ENCODE measurements around the gene HTR1B.

Gene HTR1B

DNA sequence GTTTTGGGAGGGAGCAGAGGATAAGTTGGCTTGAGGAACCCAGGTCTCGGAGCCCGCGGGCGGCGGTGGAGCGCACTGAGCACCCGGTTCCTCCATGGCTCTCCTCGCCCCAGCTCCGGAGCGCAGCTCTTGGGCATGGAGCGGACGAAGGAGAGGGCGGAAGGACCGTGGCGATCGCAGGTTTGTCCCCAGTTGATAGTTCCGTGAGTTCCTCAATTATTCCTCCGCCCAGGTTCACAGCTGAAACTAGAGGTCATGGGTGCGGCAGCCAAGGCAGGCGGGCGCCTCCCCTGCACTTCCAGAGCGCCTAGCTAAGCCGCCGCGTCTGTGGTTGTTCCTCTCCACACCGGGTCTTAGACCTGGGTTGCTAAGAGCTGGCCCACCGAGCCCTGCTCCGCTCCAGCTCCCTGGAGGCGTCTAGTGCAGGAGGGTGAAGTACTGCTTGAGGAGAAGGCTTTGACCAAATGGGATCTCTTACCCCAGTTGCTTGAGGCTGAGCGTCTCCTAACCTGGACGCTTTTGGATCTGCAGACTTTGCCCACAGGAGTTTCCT is at the start of gene HTR1B:
Gene HTR1B (minus strand): TSS at position 184 of the 553 bp plus-strand sequence. CDS start 88 bp downstream, at position 96.
- peak; percentile 17 to 47 for DNase-seq
- TF ChIP-seq GATA1 (IDR thresholded peaks at IDR 0.05; ENCODE audit: low read depth, low read length): no peak
- TF ChIP-seq POLR2A (IDR thresholded peaks at IDR 0.05; ENCODE audit: low read length): no peak

- TF ChIP-seq POLR2A (IDR thresholded peaks at IDR 0.05; ENCODE audit: low read length): no peak
- no peak for TF ChIP-seq GATA1 (IDR thresholded peaks at IDR 0.05; ENCODE audit: low read depth, low read length)
- DNase-seq: no peak
Measured at GRCh38 chr6:77512554-77512953, 49.3 kb upstream of the HTR1B start.

GRCh38 chr6:77511860-77512259 is 48.6 kb upstream of the HTR1B start:
- no peak for DNase-seq
- no peak for TF ChIP-seq POLR2A (IDR thresholded peaks at IDR 0.05; ENCODE audit: low read length)
- TF ChIP-seq GATA1 (IDR thresholded peaks at IDR 0.05; ENCODE audit: low read depth, low read length): no peak

DNA sequence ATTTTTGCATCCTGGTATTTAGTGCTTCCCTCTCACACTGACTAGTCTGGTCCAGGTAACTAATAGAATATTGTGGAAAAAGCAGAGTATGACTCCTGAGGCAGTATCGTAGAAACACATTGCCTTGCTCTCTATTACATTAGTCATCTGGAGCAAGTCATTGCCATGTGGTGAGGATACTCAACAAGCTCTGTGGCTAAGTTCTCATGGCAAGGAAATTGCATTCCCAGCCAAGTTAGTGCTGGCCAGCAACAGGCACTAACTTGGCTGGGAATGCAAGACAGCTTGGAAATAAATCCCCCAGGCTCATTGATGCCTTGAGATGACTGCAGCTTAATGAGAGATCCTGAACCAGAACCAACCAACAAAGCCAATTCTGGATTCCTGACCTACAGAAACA is 39.7 kb upstream of the HTR1B start:
- DNase-seq: no peak
- TF ChIP-seq GATA1 (IDR thresholded peaks at IDR 0.05; ENCODE audit: low read depth, low read length): no peak
- TF ChIP-seq POLR2A (IDR thresholded peaks at IDR 0.05; ENCODE audit: low read length): no peak

GRCh38 chr6:77492530-77492929 is 29.2 kb upstream of the HTR1B start:
- no peak for TF ChIP-seq POLR2A (IDR thresholded peaks at IDR 0.05; ENCODE audit: low read length)
- no peak for DNase-seq

- no peak for TF ChIP-seq POLR2A (IDR thresholded peaks at IDR 0.05; ENCODE audit: low read length)
- TF ChIP-seq GATA1 (IDR thresholded peaks at IDR 0.05; ENCODE audit: low read depth, low read length): no peak
- no peak for DNase-seq
Measured at GRCh38 chr6:77487808-77488425, 24.6 kb upstream of the HTR1B start.

- no peak for TF ChIP-seq GATA1 (IDR thresholded peaks at IDR 0.05; ENCODE audit: low read depth, low read length)
- no peak for TF ChIP-seq POLR2A (IDR thresholded peaks at IDR 0.05; ENCODE audit: low read length)
- DNase-seq: no peak
Measured at GRCh38 chr6:77482981-77483380, 19.7 kb upstream of the HTR1B start.

GRCh38 chr6:77474973-77475372 is 11.7 kb upstream of the HTR1B start:
- no peak for DNase-seq
- TF ChIP-seq GATA1 (IDR thresholded peaks at IDR 0.05; ENCODE audit: low read depth, low read length): no peak
- TF ChIP-seq POLR2A (IDR thresholded peaks at IDR 0.05; ENCODE audit: low read length): no peak

GRCh38 chr6:77474286-77474956 is 11.1 kb upstream of the HTR1B start:
- no peak for DNase-seq
- TF ChIP-seq POLR2A (IDR thresholded peaks at IDR 0.05; ENCODE audit: low read length) (no peak), GATA1 (IDR thresholded peaks at IDR 0.05; ENCODE audit: low read depth, low read length) (no peak)

- TF ChIP-seq POLR2A (IDR thresholded peaks at IDR 0.05; ENCODE audit: low read length): no peak
- TF ChIP-seq GATA1 (IDR thresholded peaks at IDR 0.05; ENCODE audit: low read depth, low read length): no peak
- no peak for DNase-seq
Measured at GRCh38 chr6:77470983-77471382, 7.7 kb upstream of the HTR1B start.

DNA sequence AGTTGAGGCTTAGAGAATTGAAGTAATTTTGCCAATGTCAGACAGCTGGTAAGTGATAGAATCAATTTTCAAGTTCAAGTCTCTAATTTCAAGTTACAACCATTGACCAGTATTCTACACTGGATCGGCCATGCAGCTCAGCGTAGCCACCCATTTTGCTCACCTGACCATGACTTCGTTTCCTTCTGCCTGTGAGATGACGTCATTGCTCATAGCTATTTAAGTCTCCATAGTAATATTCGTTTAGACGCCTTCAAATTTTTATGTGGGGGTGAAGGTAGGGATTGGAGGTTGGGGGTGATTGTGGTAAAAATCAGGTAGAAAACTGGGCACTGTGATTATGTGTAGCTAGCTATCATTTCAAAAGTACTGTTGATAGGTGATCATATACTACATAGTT is 5.6 kb upstream of the HTR1B start:
- TF ChIP-seq GATA1 (IDR thresholded peaks at IDR 0.05; ENCODE audit: low read depth, low read length): no peak
- no peak for TF ChIP-seq POLR2A (IDR thresholded peaks at IDR 0.05; ENCODE audit: low read length)
- no peak for DNase-seq

GRCh38 chr6:77466451-77467437 is 3.5 kb upstream of the HTR1B start:
- TF ChIP-seq GATA1 (IDR thresholded peaks at IDR 0.05; ENCODE audit: low read depth, low read length) (no peak), POLR2A (IDR thresholded peaks at IDR 0.05; ENCODE audit: low read length) (no peak)
- DNase-seq: peak in 1 of 2 experiments; percentile 19

- DNase-seq: peak; percentile 21 to 38
- TF ChIP-seq POLR2A (IDR thresholded peaks at IDR 0.05; ENCODE audit: low read length) (no peak), GATA1 (IDR thresholded peaks at IDR 0.05; ENCODE audit: low read depth, low read length) (no peak)
Measured at GRCh38 chr6:77466055-77466450, 2.8 kb upstream of the HTR1B start.

- no peak for DNase-seq
- TF ChIP-seq GATA1 (IDR thresholded peaks at IDR 0.05; ENCODE audit: low read depth, low read length): no peak
- TF ChIP-seq POLR2A (IDR thresholded peaks at IDR 0.05; ENCODE audit: low read length): no peak
Measured at GRCh38 chr6:77464495-77464867, 1.2 kb upstream of the HTR1B start.
